Embryonic facial prominence (tissue), 1 donor: ENCODE measurements around the gene HEPN1.

Experiments
- DNase-seq: peaks from one replicate; pipeline ENCODE4 v3.0.0-alpha.2; 2016; ENCODE audit errors: extremely low spot score

The HEPN1 gene

DNA sequence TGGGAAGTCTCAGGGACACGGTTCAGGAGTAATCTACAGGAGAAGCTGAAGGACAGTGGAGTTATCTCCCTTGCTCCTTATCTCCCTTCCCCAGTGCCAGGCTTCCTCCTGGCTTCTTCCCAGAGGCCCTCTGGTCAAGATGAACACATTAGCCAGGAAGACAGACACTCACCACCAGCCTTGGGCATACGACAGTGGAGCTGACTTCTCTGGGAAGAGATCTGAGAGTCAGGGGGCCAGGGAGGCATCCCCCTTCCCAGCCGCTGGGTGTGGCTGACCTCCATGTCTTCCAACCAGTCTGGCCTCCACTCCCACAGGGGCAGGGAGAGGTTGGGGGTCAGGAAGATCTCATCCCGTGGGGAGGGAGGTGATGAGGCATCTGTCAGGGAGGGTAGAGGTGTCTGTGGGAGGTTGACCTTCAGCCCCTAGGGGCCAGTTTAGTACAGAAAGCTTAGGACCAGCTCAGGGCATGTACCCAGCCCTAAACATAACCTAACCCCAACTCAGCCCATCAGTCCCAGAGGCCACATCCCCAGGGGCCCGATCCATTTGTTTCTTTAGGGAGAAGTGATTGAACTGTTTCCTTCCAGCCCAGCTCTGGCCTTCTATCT lies 34.1 kb upstream of the HEPN1 start:
- no peak for DNase-seq

DNA sequence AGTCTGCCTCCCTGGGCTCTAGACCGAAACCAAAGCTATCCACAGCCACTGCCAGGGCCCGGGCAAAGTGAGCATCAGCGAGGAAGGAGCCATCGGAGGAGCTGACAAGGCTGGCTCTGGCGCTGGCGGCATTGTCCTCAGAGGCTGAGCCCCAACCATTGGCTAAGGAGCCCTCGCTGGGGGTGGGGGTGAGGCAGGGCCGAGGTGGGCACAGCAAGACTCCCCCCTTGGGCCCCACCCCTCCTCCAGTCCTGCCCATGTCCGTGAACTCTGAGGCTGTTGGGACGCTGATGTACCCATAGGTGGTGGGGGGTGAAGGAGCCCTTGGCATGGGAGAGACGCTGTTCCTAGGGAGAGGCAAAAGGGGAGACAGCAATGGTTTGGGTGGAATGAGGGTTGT lies 32.6 kb upstream of the HEPN1 start:
- DNase-seq: no peak

DNA sequence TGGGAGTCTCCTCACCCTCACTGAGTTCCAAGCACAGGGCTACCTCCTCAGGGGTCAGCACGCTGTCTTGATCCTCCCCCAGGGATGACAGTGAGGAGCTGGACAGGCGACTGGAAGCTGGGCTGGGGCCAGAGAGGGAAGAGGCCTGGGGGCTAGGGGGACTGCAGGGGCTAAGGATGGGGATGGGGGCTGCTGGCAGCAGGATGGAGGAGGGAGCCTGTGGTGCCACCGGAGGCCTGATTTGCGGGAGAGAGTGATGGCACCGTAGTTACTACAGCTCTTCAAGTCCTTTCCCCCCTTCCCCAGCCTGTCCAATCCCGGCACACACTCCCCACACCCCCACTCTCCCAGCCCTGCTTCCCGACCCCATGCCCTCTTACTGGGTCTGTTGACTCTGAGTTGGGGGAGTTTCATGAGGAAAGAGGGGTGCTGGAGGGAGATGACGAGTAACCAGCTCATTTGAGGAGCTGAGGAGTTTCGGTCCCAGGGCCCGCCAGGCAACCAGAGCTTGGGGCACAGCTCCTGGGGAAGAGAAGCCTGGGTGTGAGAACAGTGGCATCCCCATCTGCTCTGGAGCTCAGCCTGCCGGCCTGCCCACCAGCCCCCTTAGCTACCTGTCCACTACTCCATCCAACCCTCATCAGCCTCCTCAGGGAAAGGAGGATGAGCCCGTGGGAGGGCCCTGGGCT lies 31.9 kb upstream of the HEPN1 start:
- no peak for DNase-seq

DNA sequence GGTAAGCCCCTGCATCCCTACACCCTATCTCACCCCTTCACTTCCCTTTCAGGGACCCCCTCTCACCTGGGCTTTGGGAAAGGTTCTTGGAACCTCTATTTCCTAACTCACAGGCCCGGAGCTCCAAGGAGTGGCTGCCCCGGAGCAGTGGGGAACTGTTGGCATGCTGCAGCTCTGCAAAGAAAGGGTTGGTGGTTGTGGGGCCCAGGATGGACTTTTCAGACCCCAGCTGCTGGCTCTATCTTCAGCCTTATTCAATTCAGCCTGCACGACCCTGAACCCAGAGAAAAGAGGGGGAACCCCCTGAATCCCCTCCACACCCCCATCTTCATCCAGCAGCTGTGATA lies 31.4 kb upstream of the HEPN1 start:
- DNase-seq: no peak

DNA sequence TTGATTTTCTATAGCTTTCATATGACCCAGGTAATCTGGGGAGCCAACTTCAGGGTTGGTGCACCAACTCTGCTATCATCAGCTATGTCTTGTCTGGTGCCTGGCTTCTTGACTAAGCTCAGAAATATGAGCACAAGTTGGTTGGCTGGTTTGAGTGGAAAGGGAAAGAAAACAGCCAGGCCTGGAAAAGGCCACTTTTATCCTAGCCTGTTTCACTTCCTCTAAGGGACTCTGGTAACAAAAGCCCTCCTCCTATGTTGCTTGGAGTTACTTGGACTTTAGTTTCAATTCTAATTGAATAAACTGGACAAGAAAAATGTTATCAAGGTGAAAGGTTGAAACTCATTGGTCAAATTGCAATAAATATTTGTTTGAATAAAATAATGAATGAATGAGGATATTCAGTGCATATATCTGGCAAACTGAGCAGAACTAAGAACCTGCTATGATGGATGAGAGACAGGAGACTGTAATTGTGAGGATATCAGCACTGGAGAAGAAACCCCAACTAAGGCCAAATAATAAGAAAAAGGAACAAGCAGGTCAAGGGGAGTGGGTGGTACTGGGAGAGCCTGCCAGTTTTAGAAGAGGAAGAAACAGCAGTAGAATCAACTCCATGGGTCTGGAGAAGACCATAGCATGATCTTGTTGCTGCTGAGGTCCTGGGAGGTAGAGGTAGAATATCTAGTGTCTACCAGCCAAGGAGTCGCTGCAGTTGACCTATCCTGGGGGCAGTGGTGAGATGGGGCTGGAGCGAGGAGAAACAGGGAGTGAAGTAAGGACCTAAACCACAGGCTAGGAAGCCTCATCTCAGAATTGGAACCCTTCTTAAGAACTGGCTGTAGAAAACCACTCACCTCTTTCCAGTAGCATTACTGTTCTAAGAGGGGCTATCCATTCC lies 29.6 kb upstream of the HEPN1 start:
- no peak for DNase-seq

DNA sequence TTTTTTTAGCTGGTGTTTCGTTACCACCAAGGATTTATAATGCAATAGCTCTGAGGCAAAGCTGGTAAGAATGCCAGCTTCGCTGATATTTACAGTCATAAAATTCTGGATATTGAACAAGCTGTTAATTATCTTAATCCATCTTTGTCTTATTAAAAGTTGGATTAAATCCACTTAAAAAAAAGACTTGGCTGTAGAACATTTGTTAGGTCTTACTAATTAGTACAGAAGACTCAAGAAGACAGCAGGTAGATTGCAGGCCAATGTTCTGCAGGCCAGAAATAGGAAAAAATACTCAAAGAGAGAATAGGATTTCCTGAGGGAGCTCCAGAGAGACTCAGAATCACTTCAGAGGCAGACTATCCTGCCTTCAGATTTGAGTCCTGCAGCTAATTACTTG lies 28.9 kb upstream of the HEPN1 start:
- no peak for DNase-seq

DNA sequence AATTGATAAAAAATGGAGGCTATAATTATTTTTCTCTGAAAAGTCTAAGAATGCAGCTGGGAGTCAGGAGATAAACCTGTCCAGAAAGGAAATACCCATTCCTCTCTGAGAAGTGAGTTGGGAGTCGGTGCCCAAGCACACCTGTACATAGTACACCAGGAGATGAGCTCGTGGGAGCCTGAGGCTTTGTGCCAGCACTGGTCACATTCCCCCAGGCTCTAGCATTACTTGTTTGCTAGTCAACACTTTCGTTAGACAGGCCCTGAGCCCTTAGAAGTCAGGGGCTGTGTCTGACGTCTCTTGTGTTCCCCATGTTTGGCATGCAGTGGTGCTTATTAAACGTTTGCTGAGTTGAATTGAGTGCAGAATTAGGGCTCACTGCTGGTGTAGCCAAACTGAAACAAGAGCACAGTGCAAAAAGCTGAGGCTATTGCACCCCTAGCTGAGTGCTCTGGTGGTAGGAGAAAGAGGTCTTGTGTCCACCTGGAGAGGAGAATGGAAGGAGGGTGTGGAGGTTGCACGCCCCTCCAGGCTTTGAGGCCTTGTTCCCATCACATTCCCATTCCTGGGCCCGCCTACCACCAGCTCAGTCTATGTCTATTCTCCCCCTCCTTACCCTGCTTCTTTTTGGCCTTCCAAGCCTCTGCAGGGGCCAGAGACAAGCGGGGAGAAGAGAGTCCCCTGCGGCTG lies 28.2 kb upstream of the HEPN1 start:
- DNase-seq: no peak

DNA sequence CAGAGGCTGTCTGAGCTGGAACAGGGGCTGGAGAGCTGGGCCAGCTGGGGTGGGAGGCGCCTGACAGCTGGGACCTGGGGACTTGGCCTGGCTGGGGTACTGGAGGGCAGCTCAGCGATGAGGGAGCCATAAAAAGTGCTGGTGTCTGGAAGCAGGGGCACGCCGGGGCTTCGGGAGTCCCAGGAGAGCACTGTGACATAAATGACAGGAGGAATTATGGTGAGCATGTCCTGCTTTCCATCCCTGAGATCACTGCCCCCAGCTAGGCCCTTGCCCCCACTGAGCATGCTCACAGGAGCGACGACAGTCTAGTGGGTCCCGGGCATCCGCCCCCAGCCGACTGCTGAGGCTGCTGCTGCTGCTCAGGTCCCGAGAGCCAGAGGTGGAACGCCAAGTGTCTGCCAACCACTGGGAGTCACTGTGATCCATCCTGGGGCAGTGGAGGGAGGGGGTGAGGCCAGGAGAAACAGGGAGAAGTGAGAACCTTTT lies 27.6 kb upstream of the HEPN1 start:
- no peak for DNase-seq

DNA sequence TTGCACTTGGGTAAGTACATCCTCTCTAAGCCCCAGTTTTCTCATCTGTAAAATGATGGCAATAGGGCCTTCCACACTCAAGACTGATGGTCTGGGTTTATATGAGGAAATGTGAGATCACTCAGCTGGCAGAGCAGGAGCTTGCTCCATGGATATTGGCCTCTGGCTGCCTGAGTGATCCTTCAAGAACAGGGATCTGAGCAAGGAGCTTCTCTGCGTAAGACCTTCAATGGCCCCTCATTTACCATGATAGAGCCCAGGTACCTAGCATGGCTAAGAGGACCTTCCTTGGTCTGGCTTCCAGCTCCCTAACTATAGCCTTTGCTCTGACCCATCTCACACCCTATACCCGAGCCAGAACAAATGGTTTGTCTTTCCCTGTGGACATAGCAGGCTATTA lies 26.9 kb upstream of the HEPN1 start:
- DNase-seq: no peak

DNA sequence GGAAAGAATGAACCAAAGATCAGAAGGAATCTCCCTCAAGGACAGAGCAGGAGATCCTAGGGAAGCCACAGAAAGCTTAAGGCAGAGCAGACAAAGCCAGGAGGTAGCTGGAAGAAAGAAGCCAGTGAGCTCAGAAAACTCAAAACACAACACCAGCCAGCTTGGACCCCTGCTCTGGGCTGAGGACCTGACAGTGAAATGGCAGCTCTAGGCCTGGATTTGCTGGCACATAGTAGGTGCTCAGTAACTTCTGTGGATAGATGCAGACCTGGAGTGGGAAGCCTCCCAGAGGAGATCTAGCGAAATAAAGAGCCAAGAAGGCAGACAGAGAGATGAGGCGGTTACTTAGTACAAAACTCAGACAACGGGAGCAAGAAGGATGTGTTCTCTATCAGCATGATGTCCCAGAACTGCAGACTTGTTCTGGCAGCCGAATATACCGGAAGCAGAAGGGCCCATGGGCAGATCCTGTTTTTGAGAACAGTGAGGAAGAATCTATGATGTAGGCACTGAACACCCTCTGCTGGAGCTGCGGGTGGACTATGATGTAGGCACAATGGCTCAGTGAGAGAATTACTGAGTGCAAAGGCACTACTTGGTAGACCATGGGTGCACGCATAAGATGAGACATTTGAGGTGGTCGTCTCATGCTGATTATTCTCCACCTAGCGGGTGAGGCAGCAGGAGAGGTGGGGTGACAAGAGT lies 26.1 kb upstream of the HEPN1 start:
- DNase-seq: no peak

DNA sequence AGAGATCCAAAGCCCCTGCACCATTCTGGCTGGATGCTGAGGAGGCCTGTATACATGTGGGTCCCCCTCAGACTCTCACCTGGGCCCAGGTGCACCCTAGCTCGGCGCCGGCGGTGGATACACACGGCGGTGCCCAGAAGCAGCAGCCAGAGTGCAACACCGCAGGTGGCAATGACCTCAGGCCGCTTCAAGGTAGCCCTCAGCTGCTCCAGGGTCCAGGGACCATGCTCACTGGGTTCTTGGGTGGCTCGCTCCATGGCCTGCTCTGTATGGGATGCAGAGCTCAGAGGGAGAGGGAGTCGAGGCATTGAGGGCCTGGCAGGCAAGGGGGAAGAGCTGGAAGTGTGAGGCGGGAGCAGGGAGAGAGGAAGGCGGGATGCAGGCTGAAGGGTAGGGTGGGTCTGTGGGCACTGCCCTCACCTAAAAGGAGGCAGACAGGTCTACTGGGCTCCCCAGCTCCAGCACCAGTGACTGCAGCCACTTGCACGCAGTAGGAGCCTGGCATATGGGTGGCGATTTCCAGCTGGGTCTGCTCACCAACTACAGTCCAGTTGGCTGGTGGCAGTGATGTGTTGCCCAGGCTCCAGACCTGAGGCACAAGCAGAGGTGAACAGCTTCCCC lies 25.2 kb upstream of the HEPN1 start:
- DNase-seq: no peak

DNA sequence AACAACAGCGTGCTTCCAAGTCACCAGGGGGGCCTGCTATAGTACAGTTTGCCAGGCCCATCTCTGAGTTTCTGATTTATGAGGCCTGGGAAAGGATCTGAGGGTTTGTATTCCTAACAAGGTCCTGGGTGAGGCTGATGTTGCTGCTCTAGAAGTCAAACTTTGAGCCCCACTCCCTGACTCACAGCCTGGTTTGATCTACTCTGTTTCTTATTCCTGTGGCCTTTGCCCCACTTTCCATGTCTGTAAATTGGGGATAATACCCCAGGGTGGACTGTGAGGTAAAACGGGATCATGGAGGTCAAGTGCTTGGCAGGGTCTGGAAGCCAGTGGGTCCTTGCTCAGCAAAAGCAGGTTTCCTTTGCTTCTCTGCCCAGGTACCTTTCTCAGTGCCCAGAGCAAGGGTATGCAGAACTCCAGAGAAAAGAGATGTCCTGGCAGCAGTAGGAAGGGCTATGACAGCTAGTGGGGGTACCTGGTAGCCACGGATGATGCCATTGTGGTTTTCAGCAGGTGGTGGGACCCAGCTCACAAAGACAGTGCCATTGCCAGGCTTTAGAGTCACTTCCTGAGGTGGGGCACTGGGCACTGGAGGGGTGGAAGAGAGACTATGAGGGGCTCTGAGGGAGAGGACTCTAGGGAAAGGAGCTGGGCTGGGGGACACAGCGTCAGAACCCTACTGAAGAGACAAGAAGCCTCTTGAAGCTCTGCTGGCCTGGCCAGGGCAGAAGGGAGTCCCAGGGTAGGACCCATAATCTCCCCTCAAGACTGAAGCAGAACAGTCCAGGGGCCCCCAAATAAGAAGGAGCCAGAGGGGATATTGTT lies 24.2 kb upstream of the HEPN1 start:
- no peak for DNase-seq

DNA sequence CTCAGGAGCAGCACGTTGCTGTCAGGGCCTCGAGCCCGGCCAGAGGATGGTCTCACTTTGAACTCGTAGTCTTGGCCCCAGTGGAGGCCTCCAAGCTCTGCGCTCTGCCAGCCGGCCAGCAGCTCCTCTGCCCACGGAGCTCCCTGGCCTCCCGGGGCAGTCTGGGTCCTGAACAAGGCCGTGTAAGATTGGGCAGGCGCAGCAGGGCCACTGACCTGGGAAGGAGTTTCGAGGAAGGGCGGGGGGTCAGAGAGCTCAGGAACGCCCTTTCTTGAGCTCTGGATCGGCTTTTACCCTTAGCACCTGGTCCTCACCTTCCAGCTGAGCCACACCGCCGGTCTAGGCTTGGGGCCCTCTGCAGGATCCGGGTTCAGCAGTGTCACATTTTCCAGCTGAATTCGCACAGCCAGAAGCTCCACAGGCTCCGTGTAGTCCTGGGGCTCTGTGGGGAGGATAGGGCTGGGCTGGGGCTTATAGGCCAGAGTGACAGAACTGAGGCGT lies 23.5 kb upstream of the HEPN1 start:
- DNase-seq: no peak

DNA sequence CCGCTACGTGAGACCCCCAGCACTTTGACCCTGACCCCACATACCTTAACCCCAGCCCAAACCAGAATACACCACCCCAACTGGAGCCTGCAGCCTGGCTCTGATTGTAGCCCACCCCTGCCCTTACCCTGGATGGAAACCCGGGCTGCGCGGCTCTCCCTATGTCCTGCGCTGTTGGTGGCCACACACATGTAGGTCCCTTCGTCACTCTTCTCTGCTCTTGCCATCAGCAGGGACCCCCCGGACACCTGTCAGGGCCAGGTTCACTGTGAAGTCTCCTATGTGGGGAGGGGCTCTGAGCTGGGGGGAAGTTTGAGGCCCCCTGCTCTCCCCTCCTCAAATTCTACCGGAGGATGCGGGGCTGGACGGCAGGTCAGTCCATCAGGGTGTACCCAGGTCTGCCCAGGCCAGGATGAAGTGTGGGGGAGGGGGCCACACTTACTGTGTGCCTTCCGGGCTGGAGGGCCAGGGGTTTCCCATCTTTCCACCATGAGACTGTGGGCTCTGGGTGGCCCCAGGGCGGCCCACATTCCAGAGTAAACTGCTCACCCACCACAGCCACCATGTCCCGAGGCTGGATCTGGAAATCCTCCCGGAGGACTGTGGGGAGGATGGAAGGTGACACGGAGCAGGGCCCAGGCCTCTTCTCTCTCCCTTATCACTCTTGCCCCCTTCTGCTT lies 22.8 kb upstream of the HEPN1 start:
- DNase-seq: no peak

DNA sequence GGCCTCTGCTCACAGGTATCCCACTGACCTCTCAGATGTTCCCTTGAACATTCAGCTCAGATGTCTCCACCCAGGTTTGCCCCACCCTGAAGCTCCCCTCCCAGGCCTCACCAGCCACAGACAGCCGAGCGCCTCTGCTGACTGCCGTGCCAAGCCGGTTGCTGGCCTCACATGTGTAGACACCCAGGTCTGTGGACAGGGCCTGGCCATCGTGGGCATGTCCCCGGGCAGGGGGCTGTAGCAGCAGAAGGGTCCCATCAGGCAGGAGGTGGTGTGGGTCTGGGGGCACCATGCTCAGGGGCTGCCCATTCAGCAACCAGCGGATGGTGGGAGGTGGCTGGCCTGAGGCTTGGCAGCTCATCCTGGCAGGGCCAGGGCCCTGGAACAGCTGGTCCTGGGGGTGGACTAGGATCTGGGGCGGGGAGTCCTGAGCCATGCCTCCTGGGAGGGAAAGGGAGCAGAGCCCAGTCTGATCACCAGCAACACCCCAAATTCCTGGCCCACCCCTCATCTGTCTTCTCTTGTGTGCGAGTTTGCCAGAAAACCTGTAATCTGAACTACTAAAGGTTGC lies 22.1 kb upstream of the HEPN1 start:
- DNase-seq: no peak

DNA sequence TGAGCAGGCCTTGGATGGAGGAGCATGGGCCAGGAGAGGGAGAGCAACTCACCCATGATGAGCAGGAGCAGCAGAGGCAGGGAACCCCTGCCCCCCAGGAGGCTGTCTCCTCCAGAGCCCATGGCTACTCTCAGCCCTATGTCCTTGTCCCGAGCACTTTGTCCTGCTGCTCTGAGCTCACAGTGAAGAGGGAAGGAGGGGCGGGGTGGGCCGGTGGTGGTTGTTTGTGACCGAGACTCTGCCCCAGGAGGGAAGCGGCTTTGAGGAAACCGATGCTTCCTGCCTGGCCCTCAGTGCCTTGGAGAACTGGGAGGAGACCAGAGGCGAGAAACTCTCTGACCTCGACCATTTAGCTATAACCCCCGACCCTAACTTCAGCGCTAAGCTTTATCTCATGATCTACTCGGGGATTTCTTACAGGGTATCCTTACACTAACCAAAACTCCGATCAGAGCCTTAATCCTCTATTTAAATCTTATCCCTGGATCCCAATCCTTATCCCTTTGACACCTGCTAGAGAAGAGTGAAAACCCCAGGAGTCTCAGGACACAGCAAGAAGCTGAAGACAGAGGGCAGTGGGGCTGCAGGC lies 21.3 kb upstream of the HEPN1 start, which contains the start of gene ROBO4:
ROBO4 (minus strand) TSS at position 192 of the 589 bp plus-strand sequence; CDS start at position 122, 70 bp downstream.
- DNase-seq: no peak

DNA sequence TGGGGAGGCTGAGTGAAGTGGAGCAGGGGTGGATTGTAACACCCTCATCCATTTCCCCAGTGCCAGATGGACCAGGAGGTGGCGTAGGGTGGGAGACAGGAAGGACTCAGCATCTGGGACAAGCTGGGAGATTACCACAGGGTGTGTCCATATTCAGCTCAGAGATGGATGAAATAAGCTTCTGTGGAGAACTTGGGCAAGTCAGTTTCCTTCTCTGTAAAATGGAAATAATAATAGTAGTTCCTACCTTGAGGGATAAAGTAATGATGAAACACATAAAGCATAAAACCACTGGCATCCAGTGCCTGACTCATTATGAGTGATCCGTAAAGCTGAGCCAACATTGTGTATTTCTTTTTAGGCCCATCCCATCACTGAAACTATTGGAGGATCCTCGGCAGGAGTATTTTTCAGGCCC lies 20.8 kb upstream of the HEPN1 start:
- no peak for DNase-seq

DNA sequence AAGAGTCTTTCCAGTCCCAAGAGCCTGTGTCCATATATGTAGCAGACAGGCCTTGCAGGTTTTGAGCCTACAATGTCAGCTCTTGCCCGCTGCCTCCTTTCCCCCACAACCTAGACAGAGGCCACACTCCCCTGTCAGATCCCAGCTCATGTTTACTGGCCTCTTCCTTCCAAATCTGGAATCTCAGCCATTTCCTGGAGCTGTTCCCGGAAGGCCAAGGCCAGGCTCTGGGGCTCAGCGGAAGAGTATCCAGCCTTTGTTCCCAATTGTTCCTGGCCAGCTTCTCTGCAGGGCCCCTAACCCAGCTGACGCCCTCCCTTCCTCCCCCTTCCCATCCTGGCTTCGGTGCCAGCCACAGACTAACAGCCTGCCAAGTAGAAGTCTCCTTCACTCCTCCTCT lies 20.3 kb upstream of the HEPN1 start:
- DNase-seq: no peak
